Tibial nerve (tissue), 4 donors: ENCODE results near the gene PXT1. TPM values are rescaled to one million over a fixed set of nuclear protein-coding genes. Genes with fewer than 3 reads are reported as not detected.

ENCODE experiments used
- DNase-seq, 2 donors: peaks; one replicate each; pipeline ENCODE4 v3.0.0-alpha.2; 2019; ENCODE audit warnings: low spot score in 2 of 2
- H3K27ac ChIP-seq, 4 donors: fragments of 200-600 bp; sonication (generic) in 3 of 4; one replicate each; pipeline ENCODE4 v1.5.1; 2017 to 2019; ENCODE audit warnings: mild to moderate bottlenecking in 1 of 4
- H3K27me3 ChIP-seq, 2 donors: fragments of 200-600 bp; sonication (generic) in 1 of 2; one replicate each; pipeline versions ENCODE4 v1.5.1 to v1.6.0; 2017 to 2019
- H3K36me3 ChIP-seq, 3 donors: fragments of 200-600 bp; sonication (generic); one replicate each; pipeline ENCODE4 v1.5.1; 2018 to 2019
- H3K4me1 ChIP-seq, 4 donors: fragments of 200-600 bp; sonication (generic) in 3 of 4; one replicate each; pipeline ENCODE4 v1.5.1; 2017 to 2019
- H3K4me3 ChIP-seq, 4 donors: fragments of 200-600 bp; sonication (generic) in 3 of 4; one replicate each; pipeline ENCODE4 v1.5.1; 2017 to 2019; ENCODE audit warnings: mild to moderate bottlenecking in 1 of 4, moderate library complexity in 1 of 4
- H3K9me3 ChIP-seq, 4 donors: fragments of 200-600 bp; sonication (generic) in 3 of 4; one replicate each; pipeline ENCODE4 v1.5.1; 2017 to 2019
- CTCF ChIP-seq, 5 experiments: fragments of 200-600 bp in 3 of 5; fragments of 450-650 bp in 2 of 5; sonication (generic) in 3 of 5; IDR thresholded peaks; one replicate each; pipeline ENCODE4 v1.5.1; 2016 to 2019; ENCODE audit warnings: antibody characterized with exemption in 5 of 5, mild to moderate bottlenecking in 3 of 5, moderate library complexity in 2 of 5
- EP300 ChIP-seq, 2 donors: sonication (generic); formaldehyde crosslinking; IDR thresholded peaks; one replicate each; pipeline ENCODE4 v1.6.1; 2017; ENCODE audit warnings: antibody characterized with exemption in 2 of 2, mild to moderate bottlenecking in 1 of 2
- POLR2A ChIP-seq, 2 donors: fragments of 450-650 bp; IDR thresholded peaks; one replicate each; pipeline ENCODE4 v1.6.1; 2017; ENCODE audit warnings: antibody characterized with exemption in 2 of 2, mild to moderate bottlenecking in 2 of 2, moderate library complexity in 2 of 2
- WGBS, 2 donors: methylation state at CpG; one replicate each; pipeline ENCODE4 v1.1.5; 2018; 5-methylcytosine and 5-hydroxymethylcytosine counted together
- total RNA-seq, 4 donors: library from RNA; depleted of rRNA; stranded (reverse); fragments of >200 nt; gene quantifications; one replicate each; pipeline ENCODE4 v1.1.0, GENCODE V29; 2016

PXT1 gene
- total RNA-seq, 4 donors from 2014 or later, result not detected

GRCh38 chr6:36423101-36423824 is 19.4 kb downstream of the PXT1 start:
- DNase-seq, result peak; percentile 98 to 99
- Histone ChIP-seq H3K9me3 (no peaks in the 10 kb centered on the region), H3K4me3 (peak overlapping the region; percentile 30 to 53 (median 44)), H3K4me1 (peaks cover 0 to 12% (median 2%) of the 10 kb centered on the region in 4 donors), H3K36me3 (no peaks in the 10 kb centered on the region), H3K27ac (peak overlapping the region; percentile 74 to 86 (median 84)), H3K27me3 (no peaks in the 10 kb centered on the region)
- WGBS, 2 donors, result 0 to 1% methylated on average over 45 to 50 of the region's 51 CpGs
- TF ChIP-seq EP300 (IDR thresholded peaks at IDR 0.05) (peak; percentile 81 to 96), POLR2A (IDR thresholded peaks at IDR 0.05) (peak; percentile 34 to 77), CTCF (IDR thresholded peaks at IDR 0.05) (peak; percentile 59 to 88 (median 73))

GRCh38 chr6:36422714-36423100 is 19.9 kb downstream of the PXT1 start:
- Histone ChIP-seq H3K4me1 (peaks cover 0 to 12% (median 2%) of the 10 kb centered on the region in 4 donors), H3K4me3 (peak overlapping the region; percentile 30 to 53 (median 44)), H3K27me3 (no peaks in the 10 kb centered on the region), H3K9me3 (no peaks in the 10 kb centered on the region), H3K36me3 (no peaks in the 10 kb centered on the region), H3K27ac (peak overlapping the region; percentile 74 to 86 (median 84))
- 9 to 15% methylated on average over 4 of the region's 4 CpGs for WGBS, 2 donors
- DNase-seq, result no peak
- TF ChIP-seq POLR2A (IDR thresholded peaks at IDR 0.05) (no peak), EP300 (IDR thresholded peaks at IDR 0.05) (no peak), CTCF (IDR thresholded peaks at IDR 0.05) (no peak)

GRCh38 chr6:36419310-36419709 is 23.3 kb downstream of the PXT1 start:
- H3K27ac ChIP-seq, result no peak overlapping the region
- no peaks in the 10 kb centered on the region for H3K27me3 ChIP-seq
- TF ChIP-seq CTCF (IDR thresholded peaks at IDR 0.05) (no peak), POLR2A (IDR thresholded peaks at IDR 0.05) (no peak), EP300 (IDR thresholded peaks at IDR 0.05) (no peak)
- WGBS, 2 donors, result 73 to 79% methylated on average over 1 of the region's 1 CpG
- H3K36me3 ChIP-seq, result no peaks in the 10 kb centered on the region
- no peak for DNase-seq
- no peaks in the 10 kb centered on the region for H3K9me3 ChIP-seq
- H3K4me3 ChIP-seq, result no peak overlapping the region
- H3K4me1 ChIP-seq, result peaks cover 0 to 12% (median 2%) of the 10 kb centered on the region in 4 donors

GRCh38 chr6:36418558-36418957 is 24.1 kb downstream of the PXT1 start:
- H3K27ac ChIP-seq, result no peak overlapping the region
- no peak for DNase-seq
- 60 to 84% methylated on average over 3 of the region's 3 CpGs for WGBS, 2 donors
- H3K4me1 ChIP-seq, result peaks cover 0 to 9% (median 2%) of the 10 kb centered on the region in 4 donors
- no peak overlapping the region for H3K4me3 ChIP-seq
- no peaks in the 10 kb centered on the region for H3K36me3 ChIP-seq
- TF ChIP-seq CTCF (IDR thresholded peaks at IDR 0.05) (no peak), POLR2A (IDR thresholded peaks at IDR 0.05) (no peak), EP300 (IDR thresholded peaks at IDR 0.05) (no peak)
- peaks cover 0 to 3% (median 0%) of the 10 kb centered on the region in 4 donors for H3K9me3 ChIP-seq
- H3K27me3 ChIP-seq, result no peaks in the 10 kb centered on the region

- Histone ChIP-seq H3K36me3 (no peaks in the 10 kb centered on the region), H3K4me3 (no peak overlapping the region), H3K4me1 (no peaks in the 10 kb centered on the region), H3K27me3 (no peaks in the 10 kb centered on the region), H3K27ac (no peak overlapping the region), H3K9me3 (peaks cover 0 to 12% (median 0%) of the 10 kb centered on the region in 4 donors)
- TF ChIP-seq POLR2A (IDR thresholded peaks at IDR 0.05) (no peak), CTCF (IDR thresholded peaks at IDR 0.05) (no peak), EP300 (IDR thresholded peaks at IDR 0.05) (no peak)
- DNase-seq, result no peak
- 56 to 58% methylated on average over 1 of the region's 1 CpG for WGBS, 2 donors
Observed at GRCh38 chr6:36414481-36414880, 28.2 kb downstream of the PXT1 start.
